ENCODE data around the gene MAN1C1. TPM values are rescaled to one million over a fixed set of nuclear protein-coding genes. Genes with fewer than 3 reads are reported as not detected.

Gene MAN1C1
- total RNA-seq, 1 experiment from 2014 or later, result 1.2 TPM

- Histone ChIP-seq H4K20me1 (ENCODE audit: insufficient read depth) (no peaks in the 10 kb centered on the region), H3K79me2 (ENCODE audit: insufficient read depth, low read length) (no peaks in the 10 kb centered on the region), H3K27ac (ENCODE audit: low read depth, low read length) (no peak overlapping the region), H3K9me2 (ENCODE audit: insufficient read depth) (no peaks in the 10 kb centered on the region), H3K36me3 (ENCODE audit: control insufficient read depth in 1 of 2, insufficient read depth in 2 of 2, low read length in 2 of 2) (no peaks in the 10 kb centered on the region), H2AFZ (ENCODE audit: low read depth, low read length, poor library complexity, severe bottlenecking) (no peak overlapping the region), H3K27me3 (ENCODE audit: insufficient read depth, low read length) (0 out of 2 replicates have a peak, but pooled peaks cover 3% of the 10 kb centered on the region), H3K4me2 (ENCODE audit: low read length) (no peak overlapping the region), H3K9ac (ENCODE audit: low read length) (no peak overlapping the region), H3K4me3 (replicated peaks in 1 of 2; ENCODE audit: low read depth in 1 of 2, low read length in 2 of 2) (no peak overlapping the region), H3K9me3 (ENCODE audit: control insufficient read depth in 1 of 2, insufficient read depth in 1 of 2, low read depth in 1 of 2, low read length in 2 of 2) (no peaks in the 10 kb centered on the region), H3K4me1 (ENCODE audit: control insufficient read depth in 1 of 2, insufficient read depth in 2 of 2, low read length in 2 of 2) (no peaks in the 10 kb centered on the region)
- RAD21 ChIA-PET (ENCODE audit: low non-redundant PET in 1 of 2, low total read pairs in 2 of 2, uncharacterized antibody in 2 of 2, unreplicated experiment in 2 of 2), result no interaction called here
- POLR2A ChIA-PET, result no interaction called here
- ATAC-seq (no peak), DNase-seq (ENCODE audit: low read depth, low spot score) (no peak)
- BruUV-seq (replicated peaks), result no TSS peak
- TF ChIP-seq TCF7L2 (IDR thresholded peaks at IDR 0.05; ENCODE audit: borderline replicate concordance, extremely low read depth, insufficient read depth, insufficient read length) (no peak), ELF1 (IDR thresholded peaks at IDR 0.05; ENCODE audit: borderline replicate concordance, low read depth) (no peak), SP1 (IDR thresholded peaks at IDR 0.05; ENCODE audit: low read depth) (no peak), ATF3 (IDR thresholded peaks at IDR 0.05) (no peak), ZBTB33 (IDR thresholded peaks at IDR 0.05; ENCODE audit: extremely low read depth, insufficient replicate concordance, low read length) (no peak), EZH2phosphoT487 (IDR thresholded peaks at IDR 0.05; ENCODE audit: borderline replicate concordance) (no peak), CEBPB (IDR thresholded peaks at IDR 0.05; ENCODE audit: low read depth) (no peak), SRF (IDR thresholded peaks at IDR 0.05; ENCODE audit: low read depth) (no peak), YY1 (IDR thresholded peaks at IDR 0.05; ENCODE audit: extremely low read depth, insufficient replicate concordance, low read depth, low read length) (no peak), CTCF (IDR thresholded peaks at IDR 0.05 in 2 of 3, conservative IDR thresholded peaks at IDR 0.05 in 1 of 3; ENCODE audit: borderline replicate concordance in 1 of 3, insufficient read depth in 1 of 3, low read depth in 2 of 3, low read length in 2 of 3) (no peak), MAX (IDR thresholded peaks at IDR 0.05) (no peak), REST (IDR thresholded peaks at IDR 0.05; ENCODE audit: low read depth) (no peak), POLR2A (IDR thresholded peaks at IDR 0.05; ENCODE audit: borderline replicate concordance, extremely low read depth, insufficient read depth, insufficient read length) (no peak), CBX3 (IDR thresholded peaks at IDR 0.05; ENCODE audit: low read depth) (no peak), RAD21 (IDR thresholded peaks at IDR 0.05; ENCODE audit: low read depth) (no peak), JUND (IDR thresholded peaks at IDR 0.05) (no peak), ZFX (IDR thresholded peaks at IDR 0.05) (no peak), FOSL1 (IDR thresholded peaks at IDR 0.05; ENCODE audit: low read depth) (no peak), POLR2AphosphoS5 (IDR thresholded peaks at IDR 0.05; ENCODE audit: low read depth, low read length) (no peak), ZNF274 (IDR thresholded peaks at IDR 0.05; ENCODE audit: low read depth, low read length) (no peak)
- CTCF ChIA-PET, result interaction anchor here (1.0 kb wide), 1 partner anchor 10 kb away, joined by 3 read pairs; no protein-coding TSS in a partner anchor
- intact Hi-C loops (cut with micrococcal nuclease), result no loop called here
Measured at GRCh38 chr1:25628741-25629421, 12.3 kb downstream of the MAN1C1 start.

Data from HCT116 (cell line).